CD4-positive, alpha-beta T cell treated with Interleukin-15 for 1 hour (primary cell): Measurements from ENCODE around the gene ZIK1.
A peak's percentile ranks its signal among the peaks of the same experiment; 100 is the strongest.

ENCODE experiments used
- DNase-seq: peaks from one replicate; pipeline ENCODE4 v3.0.0-alpha.2; 2020

ZIK1 gene

GRCh38 chr19:57613941-57614743 lies 30.2 kb downstream of the ZIK1 start, which contains the start of gene ZNF134:
Gene ZNF134 (plus strand): TSS chr19:57614242. CDS start chr19:57619469, 5,227 bp downstream.
- peak; percentile 92 for DNase-seq

GRCh38 chr19:57615346-57615745 lies 31.4 kb downstream of the ZIK1 start:
- DNase-seq, result no peak

GRCh38 chr19:57620673-57621348 lies 36.9 kb downstream of the ZIK1 start:
- no peak for DNase-seq

- no peak for DNase-seq
Measured at GRCh38 chr19:57623091-57623490, 39.1 kb downstream of the ZIK1 start.

GRCh38 chr19:57632987-57633831 lies 49.3 kb downstream of the ZIK1 start, which contains the start of gene ZNF211:
Gene ZNF211 (plus strand): TSS chr19:57633168. CDS start chr19:57633347, 179 bp downstream.
- DNase-seq, result peak; percentile 90

- DNase-seq, result no peak
Measured at GRCh38 chr19:57633832-57634131, 49.8 kb downstream of the ZIK1 start.

- no peak for DNase-seq
Measured at GRCh38 chr19:57637379-57637778, 53.4 kb downstream of the ZIK1 start.

GRCh38 chr19:57641715-57642234 lies 57.8 kb downstream of the ZIK1 start:
- DNase-seq, result no peak

GRCh38 chr19:57642396-57643046 lies 58.6 kb downstream of the ZIK1 start:
- DNase-seq, result no peak
